Amniotic stem cell (primary cell): Measurements from ENCODE around the gene GLYR1.

Source experiments
- DNase-seq: peaks from one replicate; lab custom pipeline; 2025; lab: John Stamatoyannopoulos, UW

The GLYR1 gene

GRCh38 chr16:4805231-4805630 is 41.9 kb downstream of the GLYR1 start:
- no peak for DNase-seq

DNA sequence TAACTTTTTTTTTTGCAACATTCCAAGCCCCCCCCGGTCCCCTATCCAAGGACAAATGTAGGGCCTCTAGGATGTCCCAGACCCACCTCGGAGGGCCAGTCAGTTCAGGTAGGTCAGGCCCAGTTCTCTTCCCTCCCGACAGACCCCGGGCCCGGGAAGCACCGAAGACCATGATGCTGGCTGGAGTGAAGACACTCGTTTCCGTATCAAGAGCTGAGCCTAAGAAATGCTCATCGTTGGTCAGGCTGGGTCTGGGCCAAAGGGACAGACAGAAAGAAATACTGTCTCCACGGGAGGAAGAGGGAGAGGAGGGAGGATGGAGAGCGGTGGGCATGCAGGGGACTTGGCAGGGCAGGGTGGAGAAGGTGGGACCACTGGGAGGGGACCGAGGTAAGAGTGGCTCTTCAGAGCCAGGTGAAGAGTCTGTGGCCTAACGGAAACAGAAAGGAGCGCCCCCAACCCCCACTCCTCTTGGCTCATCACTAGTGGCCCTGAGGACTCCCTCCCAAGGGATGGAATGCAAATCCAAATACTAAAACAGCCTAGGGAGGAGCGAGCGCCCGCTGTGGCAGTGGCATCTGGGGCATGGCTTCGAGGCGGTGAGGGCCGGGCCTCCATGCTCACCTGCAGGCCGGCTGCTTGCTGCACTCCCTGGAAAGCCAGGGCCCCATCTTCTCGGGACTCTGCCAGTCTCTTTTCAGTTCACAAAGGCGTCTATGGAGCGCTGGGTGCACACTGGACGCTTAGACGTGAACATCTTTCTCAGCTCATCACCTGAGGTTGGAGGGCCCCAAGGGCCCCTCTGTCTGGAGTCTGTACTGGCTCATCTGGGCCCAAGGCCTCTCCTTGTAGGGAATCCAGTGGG is 43.0 kb downstream of the GLYR1 start:
- DNase-seq = no peak

GRCh38 chr16:4803401-4803844 is 43.7 kb downstream of the GLYR1 start:
- no peak for DNase-seq

DNA sequence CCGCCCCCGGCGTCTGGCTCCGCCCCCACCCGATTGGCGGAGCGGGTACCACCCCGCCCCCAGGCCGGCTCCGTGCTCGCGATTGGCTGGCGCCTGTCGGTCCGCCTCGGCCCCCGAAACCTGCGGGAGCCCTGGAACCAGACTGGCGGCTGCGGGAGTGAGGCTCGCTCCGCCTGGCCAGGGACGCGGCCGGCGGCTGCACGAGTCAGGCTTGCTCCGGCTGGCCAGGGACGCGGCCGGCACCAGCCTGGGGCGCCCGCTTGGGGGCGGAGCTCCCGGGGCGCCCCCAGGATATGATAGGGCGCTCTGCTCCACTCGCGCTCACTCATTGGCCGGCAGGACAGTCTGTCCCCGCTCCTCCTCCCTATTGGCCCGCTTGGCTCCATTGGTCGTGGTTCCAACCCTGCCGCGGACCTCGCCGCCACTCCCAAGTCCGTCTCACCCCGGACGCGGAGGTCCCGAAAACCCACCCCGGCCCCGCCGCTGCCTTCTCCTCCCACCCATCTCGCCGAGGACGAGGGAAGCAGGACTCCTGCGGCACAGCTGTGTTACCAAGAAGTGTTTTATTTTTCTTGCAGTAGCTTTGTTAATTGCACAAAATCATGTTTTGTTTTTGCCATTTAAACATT is 44.3 kb downstream of the GLYR1 start:
- DNase-seq = peak; percentile 84

- no peak for DNase-seq
Measured at GRCh38 chr16:4801962-4802658, 45.0 kb downstream of the GLYR1 start, which contains the start of gene ROGDI. Gene ROGDI, minus strand, starts transcription at chr16:4802633. Its CDS starts 62 bp downstream, at chr16:4802571.

- no peak for DNase-seq
Measured at GRCh38 chr16:4801051-4801961, 45.8 kb downstream of the GLYR1 start.

DNA sequence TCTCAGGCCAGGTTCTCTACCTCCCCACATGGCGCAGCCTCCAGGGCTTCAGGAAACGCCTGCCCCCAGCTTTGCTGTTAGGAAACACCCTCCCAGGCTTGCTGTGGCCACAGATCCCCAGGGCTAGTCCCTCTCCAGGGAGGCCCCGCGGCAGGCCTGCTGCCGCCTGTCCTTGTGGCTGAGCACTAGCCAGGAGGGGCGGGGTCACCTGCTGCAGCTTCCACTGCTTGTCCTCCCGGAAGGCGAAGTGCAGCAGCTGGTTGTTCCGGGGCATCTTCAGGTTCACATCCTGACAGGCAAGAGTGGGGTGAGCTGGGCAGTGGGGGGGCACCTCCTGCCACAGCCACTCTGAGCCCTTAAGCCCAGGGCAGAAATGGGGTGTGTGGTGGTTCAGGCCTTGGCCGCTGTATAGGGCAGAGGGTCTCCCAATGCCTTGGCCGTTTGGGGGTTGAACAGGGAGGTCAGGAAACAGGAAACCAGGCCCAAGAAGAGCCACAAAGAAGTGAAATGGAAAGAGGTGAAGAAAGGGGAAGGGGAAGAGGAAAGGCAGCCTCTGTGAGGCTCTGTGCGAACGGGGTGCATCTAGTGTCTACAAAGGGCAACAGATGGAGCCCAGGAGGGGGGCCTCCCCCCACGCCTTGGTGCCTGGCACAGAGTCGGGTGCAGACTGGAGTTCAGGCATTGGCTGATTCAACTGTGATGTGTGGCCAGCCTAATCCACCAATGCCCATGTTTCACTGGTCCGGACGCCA is 46.6 kb downstream of the GLYR1 start:
- DNase-seq = no peak

DNA sequence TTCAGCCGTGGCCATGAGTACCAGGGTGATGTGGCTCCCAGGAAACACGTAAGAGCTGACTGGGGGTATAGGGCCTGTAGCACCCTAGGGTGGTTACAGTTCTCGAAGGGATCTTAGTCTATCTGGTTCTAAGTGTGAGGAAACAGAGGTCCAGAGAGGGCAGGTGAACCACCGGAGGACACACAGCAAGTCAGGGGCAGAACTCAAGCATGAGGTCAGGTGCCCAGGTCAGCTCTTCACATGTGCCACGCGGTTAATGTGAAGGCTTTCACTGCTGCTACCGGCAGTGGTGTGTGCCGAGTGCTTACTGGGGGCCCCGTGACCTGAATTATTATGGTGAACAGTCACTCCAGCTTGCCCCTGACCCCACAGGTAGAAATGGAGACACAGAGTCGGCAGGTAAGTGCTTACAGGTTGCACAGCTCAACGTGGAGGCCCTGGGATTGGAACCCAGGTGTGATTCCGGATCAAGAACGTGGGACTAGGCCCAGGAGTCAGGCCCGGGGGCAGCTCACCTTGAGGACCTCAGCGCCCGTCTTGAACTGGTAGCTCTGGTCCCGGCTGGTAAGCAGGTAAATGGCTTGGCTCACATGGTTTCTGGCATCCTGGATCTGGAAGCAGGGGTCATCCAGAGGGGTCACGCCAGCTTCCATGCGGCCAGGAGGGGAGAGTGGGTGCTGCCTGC is 47.8 kb downstream of the GLYR1 start:
- no peak for DNase-seq

DNA sequence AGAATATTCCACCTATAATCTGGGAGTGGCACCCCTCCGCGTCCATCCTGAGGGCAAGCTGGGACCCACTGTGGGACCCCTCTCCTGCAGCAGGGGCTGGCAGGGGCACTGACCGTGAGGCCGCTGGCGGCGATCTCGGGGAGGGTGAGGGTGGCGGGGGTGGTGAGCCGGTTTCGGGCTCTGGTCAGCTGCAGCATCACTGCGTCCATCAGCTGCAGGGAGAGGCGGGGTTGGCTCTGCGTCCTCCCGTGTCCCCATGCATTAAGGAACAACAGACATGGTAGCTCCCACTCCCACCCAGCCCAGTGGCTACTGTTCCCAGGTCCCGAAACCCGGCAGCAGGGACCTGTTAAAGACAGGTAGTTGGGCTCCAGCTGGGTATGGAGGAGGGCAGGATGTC is 48.6 kb downstream of the GLYR1 start:
- DNase-seq = no peak

GRCh38 chr16:4797805-4798252 is 49.3 kb downstream of the GLYR1 start:
- DNase-seq = no peak

GRCh38 chr16:4796982-4797804 is 49.9 kb downstream of the GLYR1 start:
- no peak for DNase-seq

DNA sequence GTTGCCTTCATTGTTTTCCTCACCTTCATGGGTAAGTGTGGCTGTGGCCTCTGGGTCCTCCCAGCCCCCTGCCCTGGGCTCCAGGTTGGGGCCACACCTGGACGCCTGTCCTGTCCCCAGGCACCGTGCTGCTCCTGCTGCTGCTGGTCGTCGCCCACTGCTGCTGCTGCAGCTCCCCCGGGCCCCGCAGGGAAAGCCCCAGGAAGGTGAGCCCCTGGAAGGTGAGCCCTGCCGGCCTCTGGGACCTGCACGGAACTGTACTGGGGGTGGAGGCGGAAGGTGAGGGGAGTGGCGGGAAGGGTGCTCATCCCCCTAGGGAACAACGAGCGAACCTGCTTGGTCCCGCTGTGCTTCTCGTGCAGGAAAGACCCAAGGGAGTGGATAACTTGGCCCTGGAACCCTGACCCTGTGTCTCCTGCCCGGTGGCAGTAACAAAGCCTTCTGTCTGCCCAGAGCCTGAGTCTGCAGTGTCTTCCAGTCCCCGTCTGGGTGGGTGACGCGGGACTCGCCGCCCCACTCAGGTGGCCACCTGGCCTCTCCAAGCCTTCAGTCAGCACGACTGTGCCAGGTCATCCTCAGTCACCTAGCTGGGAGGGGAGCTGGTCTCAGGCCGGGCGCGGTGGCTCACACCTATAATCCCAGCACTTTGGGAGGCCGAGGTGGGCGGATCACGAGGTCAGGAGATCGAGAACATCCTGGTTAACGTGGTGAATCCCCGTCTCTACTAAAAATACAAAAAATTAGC is 51.1 kb downstream of the GLYR1 start:
- no peak for DNase-seq

- no peak for DNase-seq
Measured at GRCh38 chr16:4795181-4795827, 51.8 kb downstream of the GLYR1 start, which contains the start of gene SMIM22. Gene SMIM22, plus strand, starts transcription at chr16:4795369. Its CDS starts 366 bp downstream, at chr16:4795735.

- DNase-seq = no peak
Measured at GRCh38 chr16:4792951-4793513, 54.1 kb downstream of the GLYR1 start.

DNA sequence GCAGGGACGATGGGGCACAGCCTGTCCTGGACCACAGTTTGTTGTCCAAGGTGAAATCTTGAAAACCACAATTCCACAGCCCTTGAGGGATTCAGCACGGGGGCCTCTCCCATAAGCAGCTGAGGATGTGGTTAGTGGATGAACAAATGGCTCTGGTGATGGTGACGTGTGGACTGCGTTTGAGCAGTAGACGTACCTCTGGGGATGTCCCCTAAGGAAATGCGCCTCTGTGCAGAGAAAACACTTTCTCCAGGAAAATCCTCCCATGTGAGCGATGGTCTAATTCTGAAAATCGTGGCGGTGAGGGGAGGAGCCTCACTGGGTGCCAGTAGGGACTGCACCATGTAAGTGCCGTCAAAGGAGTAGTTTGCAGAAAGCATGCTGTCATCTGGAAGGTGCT is 56.2 kb downstream of the GLYR1 start:
- DNase-seq = no peak

DNA sequence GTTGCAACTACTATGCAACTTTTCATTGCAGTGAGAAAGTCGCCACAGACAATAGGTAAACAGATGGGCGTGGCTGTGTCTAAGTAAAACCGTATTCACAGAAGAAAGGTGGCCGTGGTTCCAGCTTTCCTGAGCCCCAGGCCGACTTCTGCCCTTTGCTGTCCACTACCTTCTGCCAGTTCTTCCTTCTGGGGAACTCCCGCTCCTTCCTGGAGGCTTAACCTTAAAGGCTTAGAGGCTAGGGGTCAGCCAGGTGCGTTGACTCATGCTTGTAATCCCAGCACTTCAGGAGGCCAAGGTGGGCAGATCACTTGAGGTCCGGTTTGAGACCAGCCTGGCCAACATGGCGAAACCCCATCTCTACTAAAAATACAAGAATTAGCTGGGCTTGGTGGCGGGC is 56.8 kb downstream of the GLYR1 start:
- DNase-seq = no peak

DNA sequence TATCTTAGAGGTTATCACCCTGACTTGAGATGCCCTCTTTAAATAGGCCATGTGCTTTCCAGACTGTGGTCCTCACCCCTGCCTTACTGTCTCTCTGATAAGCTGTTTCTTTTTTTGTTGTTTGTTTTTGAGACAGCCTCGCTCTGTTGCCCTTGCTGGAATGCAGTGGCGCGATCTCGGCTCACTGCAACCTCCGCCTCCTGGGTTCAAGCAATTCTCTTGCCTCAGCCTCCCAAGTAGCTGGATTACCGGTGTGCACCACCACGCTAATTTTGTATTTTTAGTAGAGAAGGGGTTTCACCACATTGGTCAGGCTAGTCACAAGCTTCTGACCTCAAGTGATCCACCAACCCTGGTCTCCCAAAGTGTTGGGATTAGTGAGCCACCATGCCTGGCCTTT is 58.2 kb downstream of the GLYR1 start:
- DNase-seq = no peak

- no peak for DNase-seq
Measured at GRCh38 chr16:4788489-4788889, 58.6 kb downstream of the GLYR1 start.
